ENCODE data around the gene ZFP30.

ZFP30 gene

GRCh38 chr19:37655301-37655688 is at the start of gene ZFP30:
ZFP30 (minus strand) TSS chr19:37655465; CDS start chr19:37647822, 7,643 bp downstream.
- H3K4me1 ChIP-seq (ENCODE audit: low read length) = peaks cover 11% of the 10 kb centered on the region; the same call in 1 of the 2 replicates

GRCh38 chr19:37699057-37699456 is 43.8 kb upstream of the ZFP30 start:
- Histone ChIP-seq H3K9ac (ENCODE audit: low read length) (no peak overlapping the region), H3K4me3 (ENCODE audit: low read length) (no peak overlapping the region), H3K79me2 (ENCODE audit: low read length) (no peaks in the 10 kb centered on the region), H3K4me2 (ENCODE audit: low read length) (no peak overlapping the region), H3K27me3 (ENCODE audit: low read depth, low read length) (no peaks in the 10 kb centered on the region), H3K9me3 (ENCODE audit: insufficient read depth, low read length) (peaks cover 45% of the 10 kb centered on the region), H2AFZ (ENCODE audit: low read depth, low read length) (no peak overlapping the region), H3K4me1 (ENCODE audit: low read length) (no peaks in the 10 kb centered on the region), H3K27ac (ENCODE audit: low read length) (no peak overlapping the region), H4K20me1 (ENCODE audit: insufficient read depth, low read length) (no peaks in the 10 kb centered on the region), H3K36me3 (replicated peaks; ENCODE audit: low read depth, low read length) (peaks cover 76% of the 10 kb centered on the region)
- TF ChIP-seq CTCF (IDR thresholded peaks at IDR 0.05; ENCODE audit: low read depth, low read length) (no peak), EZH2phosphoT487 (IDR thresholded peaks at IDR 0.05; ENCODE audit: low read depth) (no peak)

More at GRCh38 chr19:37655301-37655688, at the start of gene ZFP30:
- H3K9ac ChIP-seq (ENCODE audit: low read length) = peak within 1 kb of the TSS; percentile 90
- H3K27ac ChIP-seq (ENCODE audit: low read length) = peak within 1 kb of the TSS; percentile 69
- peak within 1 kb of the TSS; percentile 89 for H2AFZ ChIP-seq (ENCODE audit: low read depth, low read length)
- H3K79me2 ChIP-seq (ENCODE audit: low read length) = peaks cover 55% of the 10 kb centered on the region
- peaks cover 13% of the 10 kb centered on the region; the same call in 1 of the 2 replicates for H3K9me3 ChIP-seq (ENCODE audit: insufficient read depth, low read length)
- H4K20me1 ChIP-seq (ENCODE audit: insufficient read depth, low read length) = no peaks in the 10 kb centered on the region
- peaks cover 42% of the 10 kb centered on the region for H3K36me3 ChIP-seq (replicated peaks; ENCODE audit: low read depth, low read length)
- peak within 1 kb of the TSS; percentile 85 for H3K4me3 ChIP-seq (ENCODE audit: low read length)
- H3K27me3 ChIP-seq (ENCODE audit: low read depth, low read length) = no peaks in the 10 kb centered on the region
- H3K4me2 ChIP-seq (ENCODE audit: low read length) = peak within 1 kb of the TSS; percentile 91
- TF ChIP-seq EZH2phosphoT487 (IDR thresholded peaks at IDR 0.05; ENCODE audit: low read depth) = no peak
- TF ChIP-seq CTCF (IDR thresholded peaks at IDR 0.05; ENCODE audit: low read depth, low read length) = no peak

DNA sequence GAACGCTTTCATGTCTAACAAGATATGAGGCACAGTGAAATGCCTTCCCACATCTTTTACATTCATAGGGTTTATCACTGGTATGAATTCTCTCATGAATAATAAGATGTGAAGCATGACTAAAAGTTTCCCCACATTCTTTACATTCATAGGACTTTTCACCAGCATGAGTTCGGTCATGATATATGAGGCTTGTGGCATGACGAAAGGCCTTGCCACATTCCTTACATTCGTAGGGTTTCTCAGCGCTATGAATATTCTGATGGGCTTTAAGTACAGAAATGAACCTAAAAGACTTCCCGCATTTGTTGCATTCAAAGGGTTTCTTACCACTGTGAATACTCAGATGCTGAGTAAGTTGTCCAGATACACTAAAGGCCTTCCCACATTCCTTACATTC is 43.0 kb upstream of the ZFP30 start:
- no peaks in the 10 kb centered on the region for H3K27me3 ChIP-seq (ENCODE audit: low read depth, low read length)
- peaks cover 45% of the 10 kb centered on the region for H3K9me3 ChIP-seq (ENCODE audit: insufficient read depth, low read length)
- no peaks in the 10 kb centered on the region for H4K20me1 ChIP-seq (ENCODE audit: insufficient read depth, low read length)
- H3K36me3 ChIP-seq (replicated peaks; ENCODE audit: low read depth, low read length) = peaks cover 69% of the 10 kb centered on the region
- no peak for TF ChIP-seq CTCF (IDR thresholded peaks at IDR 0.05; ENCODE audit: low read depth, low read length)
- no peak for TF ChIP-seq EZH2phosphoT487 (IDR thresholded peaks at IDR 0.05; ENCODE audit: low read depth)
- H3K4me1 ChIP-seq (ENCODE audit: low read length) = no peaks in the 10 kb centered on the region
- H3K79me2 ChIP-seq (ENCODE audit: low read length) = no peaks in the 10 kb centered on the region
- no peak overlapping the region for H3K4me3 ChIP-seq (ENCODE audit: low read length)
- no peak overlapping the region for H2AFZ ChIP-seq (ENCODE audit: low read depth, low read length)
- H3K27ac ChIP-seq (ENCODE audit: low read length) = no peak overlapping the region
- no peak overlapping the region for H3K4me2 ChIP-seq (ENCODE audit: low read length)
- no peak overlapping the region for H3K9ac ChIP-seq (ENCODE audit: low read length)

DNA sequence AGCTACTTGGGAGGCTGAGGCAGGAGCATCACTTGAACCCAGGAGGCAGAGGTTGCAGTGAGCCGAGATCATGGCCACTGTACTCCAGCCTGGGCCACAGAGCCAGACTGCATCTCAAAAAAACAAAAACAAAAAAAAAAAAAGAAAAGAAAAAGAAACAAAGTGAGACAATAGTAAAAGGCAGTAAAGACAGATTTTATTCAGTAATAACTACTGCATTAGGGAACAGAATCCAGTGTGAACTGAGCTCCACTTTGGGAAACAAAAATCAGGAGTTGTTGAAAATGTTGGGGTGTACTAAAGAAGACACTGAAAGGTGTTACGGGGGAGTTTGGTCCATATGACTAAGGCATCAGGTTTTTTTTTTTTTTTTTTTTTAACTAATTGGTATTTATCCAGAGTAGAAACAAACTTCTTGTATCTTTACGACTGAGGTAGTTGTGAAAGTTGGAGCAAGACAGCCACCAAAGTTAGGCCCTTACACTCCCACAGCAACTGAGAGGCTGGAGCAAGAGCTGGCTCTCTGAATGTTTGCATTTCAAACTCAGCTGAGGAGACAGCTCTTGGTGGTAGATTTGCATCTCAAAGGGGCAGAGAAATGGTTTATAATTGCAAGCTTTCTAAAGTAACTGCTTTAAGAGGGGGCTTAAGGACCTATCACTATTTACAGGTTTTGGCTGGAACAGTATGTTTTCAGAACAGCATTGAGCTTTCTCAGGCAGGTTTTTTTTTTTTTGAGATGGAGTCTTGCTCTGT is 40.1 kb upstream of the ZFP30 start:
- Histone ChIP-seq H3K4me2 (ENCODE audit: low read length) (no peak overlapping the region), H3K27me3 (ENCODE audit: low read depth, low read length) (no peaks in the 10 kb centered on the region), H3K4me1 (ENCODE audit: low read length) (no peaks in the 10 kb centered on the region), H3K9ac (ENCODE audit: low read length) (no peak overlapping the region), H4K20me1 (ENCODE audit: insufficient read depth, low read length) (no peaks in the 10 kb centered on the region), H2AFZ (ENCODE audit: low read depth, low read length) (no peak overlapping the region), H3K27ac (ENCODE audit: low read length) (no peak overlapping the region), H3K4me3 (ENCODE audit: low read length) (no peak overlapping the region), H3K79me2 (ENCODE audit: low read length) (no peaks in the 10 kb centered on the region), H3K36me3 (replicated peaks; ENCODE audit: low read depth, low read length) (peaks cover 50% of the 10 kb centered on the region), H3K9me3 (ENCODE audit: insufficient read depth, low read length) (peaks cover 53% of the 10 kb centered on the region)
- no peak for TF ChIP-seq EZH2phosphoT487 (IDR thresholded peaks at IDR 0.05; ENCODE audit: low read depth)
- TF ChIP-seq CTCF (IDR thresholded peaks at IDR 0.05; ENCODE audit: low read depth, low read length) = no peak
